ENCODE results near the gene MAPKAP1. TPM values are rescaled to one million over a fixed set of nuclear protein-coding genes. Genes with fewer than 3 reads are reported as not detected.

MAPKAP1 gene
- total and polyA plus RNA-seq, 2 experiments from 2014 or later = 68.4 to 98.5 TPM

DNA sequence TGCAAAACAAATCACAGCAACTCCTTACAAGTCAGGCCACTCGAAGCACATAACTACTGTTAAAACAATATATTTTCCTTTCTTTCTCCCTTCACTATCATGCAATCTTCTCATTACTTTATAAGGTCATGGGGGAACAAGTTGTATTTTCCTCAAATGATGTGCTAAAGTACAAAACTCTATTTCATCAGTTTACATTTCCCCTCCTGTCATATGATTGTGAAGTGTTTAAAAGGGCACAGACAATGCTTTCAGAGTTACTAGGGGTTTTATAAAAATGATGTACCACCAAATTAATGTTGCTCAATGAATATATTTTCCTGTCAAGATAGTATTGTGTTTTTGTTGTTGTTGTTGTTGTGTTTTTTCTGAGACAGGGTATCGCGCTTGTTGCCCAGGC is 34.1 kb downstream of the MAPKAP1 start:
- H3K4me3 Mint-ChIP-seq = no peak overlapping the region
- Histone ChIP-seq H3K4me3 (no peak overlapping the region), H2AFZ (no peak overlapping the region), H3K79me2 (replicated peaks; ENCODE audit: insufficient read depth) (peaks cover 30% of the 10 kb centered on the region), H3K4me1 (ENCODE audit: insufficient read depth) (peaks cover 12% of the 10 kb centered on the region), H3K36me3 (ENCODE audit: insufficient read depth) (no peaks in the 10 kb centered on the region), H3K27me3 (ENCODE audit: insufficient read depth) (no peaks in the 10 kb centered on the region), H4K20me1 (replicated peaks; ENCODE audit: insufficient read depth) (no peaks in the 10 kb centered on the region), H3F3A (replicated peaks; ENCODE audit: low read depth) (no peaks in the 10 kb centered on the region), H3K27ac (ENCODE audit: low read depth) (peak overlapping the region; percentile 81; the same call in 1 of the 2 replicates), H3K4me2 (no peak overlapping the region), H3K9me2 (ENCODE audit: insufficient read depth) (no peaks in the 10 kb centered on the region)
- H3K27ac Mint-ChIP-seq = no peak overlapping the region
- ATAC-seq (no peak), DNase-seq (ENCODE audit: low spot score) (no peak)
- peaks cover 3% of the 10 kb centered on the region; the same call in 1 of the 3 replicates for H3K36me3 Mint-ChIP-seq (ENCODE audit: low read depth)
- H3K9me3 Mint-ChIP-seq = no peaks in the 10 kb centered on the region
- H3K4me1 Mint-ChIP-seq = peaks cover 39% of the 10 kb centered on the region
- no peaks in the 10 kb centered on the region for H3K27me3 Mint-ChIP-seq (ENCODE audit: insufficient read depth, low read depth, poor library complexity)
- TF ChIP-seq EZH2 (IDR thresholded peaks at IDR 0.05; ENCODE audit: low read depth, unreplicated experiment) (no peak), NANOG (IDR thresholded peaks at IDR 0.05; ENCODE audit: borderline replicate concordance) (no peak), ZNF331 (CRISPR knock-in tag; IDR thresholded peaks at IDR 0.05; ENCODE audit: low read depth) (no peak), EZH2phosphoT487 (IDR thresholded peaks at IDR 0.05; ENCODE audit: unreplicated experiment) (no peak), CREB1 (CRISPR knock-in tag; IDR thresholded peaks at IDR 0.05; ENCODE audit: low read depth) (no peak), POLR2AphosphoS5 (IDR thresholded peaks at IDR 0.05; ENCODE audit: low read depth) (no peak), STAT1 (IDR thresholded peaks at IDR 0.05; ENCODE audit: unreplicated experiment) (no peak), REST (IDR thresholded peaks at IDR 0.05; ENCODE audit: unreplicated experiment) (no peak), JUNB (IDR thresholded peaks at IDR 0.05; ENCODE audit: unreplicated experiment) (no peak), ZNF114 (CRISPR knock-in tag; IDR thresholded peaks at IDR 0.05) (no peak), ZNF462 (CRISPR knock-in tag; IDR thresholded peaks at IDR 0.05) (no peak), ETS1 (IDR thresholded peaks at IDR 0.05) (no peak)
- TF ChIP-seq, protein P1, sequence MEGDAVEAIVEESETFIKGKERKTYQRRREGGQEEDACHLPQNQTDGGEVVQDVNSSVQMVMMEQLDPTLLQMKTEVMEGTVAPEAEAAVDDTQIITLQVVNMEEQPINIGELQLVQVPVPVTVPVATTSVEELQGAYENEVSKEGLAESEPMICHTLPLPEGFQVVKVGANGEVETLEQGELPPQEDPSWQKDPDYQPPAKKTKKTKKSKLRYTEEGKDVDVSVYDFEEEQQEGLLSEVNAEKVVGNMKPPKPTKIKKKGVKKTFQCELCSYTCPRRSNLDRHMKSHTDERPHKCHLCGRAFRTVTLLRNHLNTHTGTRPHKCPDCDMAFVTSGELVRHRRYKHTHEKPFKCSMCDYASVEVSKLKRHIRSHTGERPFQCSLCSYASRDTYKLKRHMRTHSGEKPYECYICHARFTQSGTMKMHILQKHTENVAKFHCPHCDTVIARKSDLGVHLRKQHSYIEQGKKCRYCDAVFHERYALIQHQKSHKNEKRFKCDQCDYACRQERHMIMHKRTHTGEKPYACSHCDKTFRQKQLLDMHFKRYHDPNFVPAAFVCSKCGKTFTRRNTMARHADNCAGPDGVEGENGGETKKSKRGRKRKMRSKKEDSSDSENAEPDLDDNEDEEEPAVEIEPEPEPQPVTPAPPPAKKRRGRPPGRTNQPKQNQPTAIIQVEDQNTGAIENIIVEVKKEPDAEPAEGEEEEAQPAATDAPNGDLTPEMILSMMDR (conservative IDR thresholded peaks at IDR 0.05; ENCODE audit: low read depth in 2 of 2) = no peak

Data from GM23338 (cell line).